ENCODE results near the gene ZNF672.
"Not testable (repeated sequence)": the region's sequence is repeated elsewhere in the genome, so short reads cannot be mapped to it uniquely, and the experiment has no call there.

DNA sequence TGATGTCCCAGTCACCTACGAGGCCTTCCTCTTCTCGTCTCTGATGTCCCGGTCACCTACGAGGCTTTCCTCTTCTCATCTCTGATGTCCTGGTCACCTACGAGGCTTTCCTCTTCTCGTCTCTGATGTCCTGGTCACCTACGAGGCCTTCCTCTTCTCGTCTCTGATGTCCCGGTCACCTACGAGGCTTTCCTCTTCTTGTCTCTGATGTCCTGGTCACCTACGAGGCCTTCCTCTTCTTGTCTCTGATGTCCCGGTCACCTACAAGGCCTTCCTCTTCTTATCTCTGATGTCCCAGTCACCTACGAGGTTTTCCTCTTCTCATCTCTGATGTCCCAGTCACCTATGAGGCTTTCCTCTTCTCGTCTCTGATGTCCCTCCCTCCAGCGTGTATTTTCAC, 34.5 kb upstream of the ZNF672 start:
- TF ChIP-seq CTCF, EP300, POLR2AphosphoS5 (IDR thresholded peaks at IDR 0.05): not testable (repeated sequence)
